PC-9 (cell line): Measurements from ENCODE around the gene OR52J3. TPM values are rescaled to one million over a fixed set of nuclear protein-coding genes. Genes with fewer than 3 reads are reported as not detected.

Source experiments
- BruUV-seq: library from RNA; stranded (reverse); fragments of 400-500 nt; replicated peaks from 2 replicates; lab custom pipeline; 2021; lab: Mats Ljungman, UMichigan
- CTCF ChIA-PET: fragments of 300-600 bp; sonication (Branson Sonifier 250); formaldehyde crosslinking; loops from one replicate; lab custom pipeline; 2022; ENCODE audit warnings: antibody characterized with exemption; lab: Charles Lee
- POLR2A ChIA-PET: fragments of 300-600 bp; sonication (Branson Sonifier 250); formaldehyde crosslinking; loops from one replicate; lab custom pipeline; 2022; ENCODE audit warnings: antibody characterized with exemption; ENCODE audit not compliant: unreplicated experiment; lab: Charles Lee
- DNase-seq, 2 experiments: peaks; one replicate each; pipeline versions ENCODE4 v3.0.0 to v3.0.0-alpha.2; 2015 to 2022; ENCODE audit warnings: mixed read lengths in 1 of 2
- H2AFZ ChIP-seq: fragments of 200-600 bp; sonication (generic); 2 replicates; pipeline ENCODE4 v1.8.1; 2017; ENCODE audit warnings: antibody characterized with exemption
- H3F3A ChIP-seq: fragments of 200-600 bp; sonication (generic); 2 replicates; pipeline ENCODE4 v1.8.1; 2017; ENCODE audit warnings: antibody characterized with exemption, mild to moderate bottlenecking, low read depth; ENCODE audit not compliant: insufficient read depth
- H3K27ac ChIP-seq: fragments of 200-600 bp; sonication (generic); 2 replicates; pipeline ENCODE4 v1.6.1; 2016; ENCODE audit warnings: mixed run types
- H3K27me3 ChIP-seq: fragments of 200-600 bp; sonication (generic); 2 replicates; pipeline ENCODE4 v1.6.1; 2016; ENCODE audit warnings: low read depth, mixed run types; ENCODE audit not compliant: insufficient read depth
- H3K36me3 ChIP-seq: fragments of 200-600 bp; sonication (generic); 2 replicates; pipeline ENCODE4 v1.6.1; 2016; ENCODE audit warnings: low read depth, mixed run types
- H3K4me1 ChIP-seq: fragments of 200-600 bp; sonication (generic); replicated peaks from 2 replicates; pipeline ENCODE4 v1.6.1; 2016; ENCODE audit warnings: mixed run types; ENCODE audit not compliant: insufficient read depth
- H3K4me2 ChIP-seq: fragments of 200-600 bp; sonication (generic); 2 replicates; pipeline ENCODE4 v1.6.1; 2017; ENCODE audit warnings: mixed run types
- H3K4me3 ChIP-seq: fragments of 200-600 bp; sonication (generic); 2 replicates; pipeline ENCODE4 v1.6.1; 2016; ENCODE audit warnings: mixed run types
- H3K79me2 ChIP-seq: fragments of 200-600 bp; sonication (generic); 2 replicates; pipeline ENCODE4 v1.6.1; 2017; ENCODE audit warnings: low read depth, mixed run types
- H3K9me2 ChIP-seq: fragments of 200-600 bp; sonication (generic); 2 replicates; pipeline ENCODE4 v1.8.1; 2017; ENCODE audit warnings: mild to moderate bottlenecking; ENCODE audit not compliant: insufficient read depth
- H3K9me3 ChIP-seq: fragments of 200-600 bp; sonication (generic); 2 replicates; pipeline ENCODE4 v1.8.1; 2016; ENCODE audit warnings: low read depth; ENCODE audit not compliant: insufficient read depth
- H4K20me1 ChIP-seq: fragments of 200-600 bp; sonication (generic); 2 replicates; pipeline ENCODE4 v1.8.1; 2017; ENCODE audit not compliant: insufficient read depth
- CTCF ChIP-seq: fragments of 200-600 bp; sonication (generic); conservative IDR thresholded peaks from 2 replicates; pipeline ENCODE4 v1.6.1; 2017; ENCODE audit warnings: mixed run types, antibody characterized with exemption, mild to moderate bottlenecking, moderate library complexity
- EZH2 ChIP-seq: fragments of 200-600 bp; sonication (generic); IDR thresholded peaks from 2 replicates; pipeline ENCODE4 v1.8.0; 2017; ENCODE audit warnings: antibody characterized with exemption, low read depth
- intact Hi-C: fragments of 100-400 bp; cut with micrococcal nuclease; formaldehyde crosslinking; loops from one replicate; pipeline ENCODE4 v1.10.0; 2022; ENCODE audit not compliant: unreplicated experiment
- total RNA-seq: library from RNA; stranded (reverse); gene quantifications from 2 replicates; pipeline ENCODE4 v1.2.3, GENCODE V29; 2021

OR52J3 gene
- total RNA-seq, 1 experiment from 2014 or later, result not detected

GRCh38 chr11:5011254-5011653 lies 35.1 kb upstream of the OR52J3 start:
- ChIA-PET POLR2A (no interaction called here), CTCF (no interaction called here)
- Histone ChIP-seq H3K36me3 (no peaks in the 10 kb centered on the region), H3K4me2 (no peak overlapping the region), H3K4me1 (no peaks in the 10 kb centered on the region), H3K4me3 (no peak overlapping the region), H3K79me2 (no peaks in the 10 kb centered on the region), H3K9me3 (no peaks in the 10 kb centered on the region), H3F3A (no peaks in the 10 kb centered on the region), H4K20me1 (no peaks in the 10 kb centered on the region), H3K27ac (no peak overlapping the region), H2AFZ (no peak overlapping the region), H3K27me3 (no peaks in the 10 kb centered on the region), H3K9me2 (no peaks in the 10 kb centered on the region)
- intact Hi-C loops, result no loop called here
- no peak for TF ChIP-seq EZH2
- TF ChIP-seq CTCF, result no peak
- BruUV-seq, result no TSS peak
- DNase-seq, result no peak

GRCh38 chr11:5013012-5013411 lies 33.3 kb upstream of the OR52J3 start:
- no peaks in the 10 kb centered on the region for H3K9me3 ChIP-seq
- no peak overlapping the region for H3K4me2 ChIP-seq
- H3K79me2 ChIP-seq, result no peaks in the 10 kb centered on the region
- no peaks in the 10 kb centered on the region for H4K20me1 ChIP-seq
- H3K4me1 ChIP-seq, result no peaks in the 10 kb centered on the region
- intact Hi-C loops, result no loop called here
- DNase-seq, result no peak
- POLR2A ChIA-PET, result no interaction called here
- H3F3A ChIP-seq, result no peaks in the 10 kb centered on the region
- CTCF ChIA-PET, result no interaction called here
- TF ChIP-seq CTCF (no peak), EZH2 (no peak)
- H3K27ac ChIP-seq, result no peak overlapping the region
- H3K4me3 ChIP-seq, result no peak overlapping the region
- BruUV-seq, result no TSS peak
- no peaks in the 10 kb centered on the region for H3K9me2 ChIP-seq
- H3K36me3 ChIP-seq, result no peaks in the 10 kb centered on the region
- H2AFZ ChIP-seq, result no peak overlapping the region
- H3K27me3 ChIP-seq, result no peaks in the 10 kb centered on the region

DNA sequence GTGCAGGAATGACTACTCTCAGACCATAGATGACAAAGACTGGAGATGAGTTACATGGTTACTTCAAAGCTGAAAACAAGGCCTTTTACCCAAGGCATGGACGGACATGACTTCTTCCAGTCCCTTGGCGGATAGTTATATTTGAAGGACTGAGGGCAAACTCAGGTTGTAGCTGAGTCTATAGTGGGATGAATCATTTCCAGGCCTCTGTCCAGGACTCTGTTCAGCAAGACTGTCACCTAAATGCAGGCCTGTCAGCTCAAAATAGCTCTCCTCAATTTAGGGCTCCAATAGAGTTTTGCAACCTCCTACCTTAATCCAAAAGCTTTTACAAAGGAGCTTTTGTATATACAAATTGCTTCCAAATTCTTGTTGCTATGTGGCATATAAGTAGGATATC lies 24.3 kb upstream of the OR52J3 start:
- Histone ChIP-seq H3K9me2 (no peaks in the 10 kb centered on the region), H3K36me3 (no peaks in the 10 kb centered on the region), H3K4me1 (no peaks in the 10 kb centered on the region), H3K4me3 (no peak overlapping the region), H3K27ac (no peak overlapping the region), H3K4me2 (no peak overlapping the region), H4K20me1 (no peaks in the 10 kb centered on the region), H3K79me2 (no peaks in the 10 kb centered on the region), H3F3A (no peaks in the 10 kb centered on the region), H3K27me3 (no peaks in the 10 kb centered on the region), H2AFZ (no peak overlapping the region), H3K9me3 (no peaks in the 10 kb centered on the region)
- no TSS peak for BruUV-seq
- POLR2A ChIA-PET, result no interaction called here
- no peak for TF ChIP-seq EZH2
- no peak for TF ChIP-seq CTCF
- intact Hi-C loops, result no loop called here
- CTCF ChIA-PET, result no interaction called here
- DNase-seq, result no peak
